SK-N-SH treated with all-trans-retinoic acid at 6 μM for 48 hours (cell line): Measurements from ENCODE around the gene CELF5.

Source experiments
- ATAC-seq: fragments of 200-7000 bp; cut with Tn5 transposase; 3 replicates; pipeline ENCODE4 v1.9.1; 2020; ENCODE audit warnings: mild to moderate bottlenecking, moderate library complexity
- BACH2 ChIP-seq: fragments of 250-450 bp; sonication (Bioruptor Pico); IDR thresholded peaks from 2 replicates; pipeline ENCODE4 v1.9.0; 2021; ENCODE audit warnings: mild to moderate bottlenecking, borderline replicate concordance
- CSDC2 ChIP-seq: fragments of 250-450 bp; sonication (Bioruptor Pico); IDR thresholded peaks from 2 replicates; pipeline ENCODE4 v1.5.0; 2020; ENCODE audit warnings: mild to moderate bottlenecking, moderate library complexity
- GLIS3 ChIP-seq: fragments of 250-450 bp; sonication (Bioruptor Pico); IDR thresholded peaks from 2 replicates; pipeline ENCODE4 v1.5.0; 2020; ENCODE audit warnings: mild to moderate bottlenecking, moderate library complexity
- ISL1 ChIP-seq: fragments of 250-450 bp; sonication (Bioruptor Pico); IDR thresholded peaks from 2 replicates; pipeline ENCODE4 v2.1.2; 2022; ENCODE audit warnings: mild to moderate bottlenecking, moderate library complexity
- OSR1 ChIP-seq: fragments of 250-450 bp; sonication (Bioruptor Pico); IDR thresholded peaks from 2 replicates; pipeline ENCODE4 v1.8.0; 2022; ENCODE audit warnings: moderate library complexity, mild to moderate bottlenecking, inconsistent platforms
- PPARA ChIP-seq: fragments of 250-450 bp; sonication (Bioruptor Pico); IDR thresholded peaks from 2 replicates; pipeline ENCODE4 v1.5.0; 2020; ENCODE audit warnings: mild to moderate bottlenecking, borderline replicate concordance
- RARB ChIP-seq: fragments of 250-450 bp; sonication (Bioruptor Pico); IDR thresholded peaks from 2 replicates; pipeline ENCODE4 v1.8.0; 2021; ENCODE audit warnings: mild to moderate bottlenecking, moderate library complexity
- TOX ChIP-seq: fragments of 250-450 bp; sonication (Bioruptor Pico); IDR thresholded peaks from 2 replicates; pipeline ENCODE4 v1.8.0; 2021; ENCODE audit warnings: mild to moderate bottlenecking, moderate library complexity, borderline replicate concordance
- ZC3H10 ChIP-seq: fragments of 250-450 bp; sonication (Bioruptor Pico); IDR thresholded peaks from 2 replicates; pipeline ENCODE4 v1.5.1; 2021; ENCODE audit warnings: mild to moderate bottlenecking, moderate library complexity
- ZFP3 ChIP-seq: fragments of 250-450 bp; sonication (Bioruptor Pico); IDR thresholded peaks from 2 replicates; pipeline ENCODE4 v1.5.0; 2020; ENCODE audit warnings: mild to moderate bottlenecking, moderate library complexity
- ZFP30 ChIP-seq: fragments of 450-650 bp; formaldehyde crosslinking; IDR thresholded peaks from 2 replicates; pipeline ENCODE4 v1.5.0; 2022; ENCODE audit warnings: mild to moderate bottlenecking, moderate library complexity
- ZNF565 ChIP-seq: fragments of 450-650 bp; formaldehyde crosslinking; conservative IDR thresholded peaks from 2 replicates; pipeline ENCODE4 v1.5.0; 2020; ENCODE audit warnings: low read depth, mild to moderate bottlenecking, moderate library complexity
- TF ChIP-seq, protein P1 (sequence below): fragments of 250-450 bp; sonication (Bioruptor Pico); IDR thresholded peaks from 2 replicates; pipeline ENCODE4 v1.5.1; 2020; ENCODE audit warnings: low read depth, mild to moderate bottlenecking, moderate library complexity
- TF ChIP-seq, protein P2 (sequence below): fragments of 250-450 bp; sonication (Bioruptor Pico); IDR thresholded peaks from 2 replicates; pipeline ENCODE4 v1.8.0; 2020; ENCODE audit warnings: mild to moderate bottlenecking, moderate library complexity, borderline replicate concordance
- TF ChIP-seq, protein P3 (sequence below): fragments of 250-450 bp; sonication (Bioruptor Pico); IDR thresholded peaks from 2 replicates; pipeline ENCODE4 v1.8.0; 2021; ENCODE audit warnings: low read depth, mild to moderate bottlenecking, moderate library complexity, borderline replicate concordance
- TF ChIP-seq, protein P4 (sequence below): fragments of 250-450 bp; sonication (Bioruptor Pico); IDR thresholded peaks from 2 replicates; pipeline ENCODE4 v1.5.0; 2020; ENCODE audit warnings: mild to moderate bottlenecking, moderate library complexity
- TF ChIP-seq, protein P5 (sequence below): fragments of 250-450 bp; sonication (Bioruptor Pico); IDR thresholded peaks from 2 replicates; pipeline ENCODE4 v1.5.1; 2021; ENCODE audit warnings: mild to moderate bottlenecking, moderate library complexity

CELF5 gene

DNA sequence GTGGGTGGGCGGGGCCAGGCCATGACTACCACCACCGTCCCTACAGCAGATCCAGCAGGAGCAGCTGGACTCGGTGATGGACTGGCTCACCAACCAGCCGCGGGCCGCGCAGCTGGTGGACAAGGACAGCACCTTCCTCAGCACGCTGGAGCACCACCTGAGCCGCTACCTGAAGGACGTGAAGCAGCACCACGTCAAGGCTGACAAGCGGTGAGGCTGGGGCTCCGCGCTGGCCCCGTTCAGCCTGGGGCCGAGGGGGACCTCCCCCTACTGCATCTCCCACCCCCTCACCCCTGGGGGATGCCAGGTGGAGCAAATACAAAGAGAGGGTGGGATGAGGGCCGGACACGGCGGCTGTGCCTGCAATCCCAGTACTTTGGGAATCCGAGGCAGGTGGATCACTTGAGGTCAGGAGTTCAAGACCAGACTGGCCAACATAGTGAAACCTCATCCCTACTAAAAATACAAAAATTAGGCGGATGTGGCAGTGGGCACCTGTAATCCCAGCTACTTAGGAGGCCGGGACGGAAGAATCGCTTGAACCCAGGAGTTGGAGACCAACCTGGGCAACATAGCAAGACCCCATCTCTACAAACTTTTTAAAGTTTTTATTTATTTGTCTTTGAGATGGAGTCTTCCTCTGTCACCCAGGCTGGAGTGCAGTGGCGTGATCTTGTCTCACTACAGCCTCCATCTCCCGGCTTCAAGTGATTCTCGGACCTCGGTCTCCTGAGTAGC lies 18.1 kb upstream of the CELF5 start:
- TF ChIP-seq CSDC2 (CRISPR knock-in tag) (no peak), PPARA (CRISPR knock-in tag) (no peak), GLIS3 (CRISPR knock-in tag) (no peak), BACH2 (CRISPR knock-in tag) (no peak), ZFP3 (CRISPR knock-in tag) (no peak), ZC3H10 (no peak), RARB (CRISPR knock-in tag) (no peak), ZNF565 (CRISPR knock-in tag) (no peak), TOX (CRISPR knock-in tag) (no peak), ZFP30 (no peak), OSR1 (CRISPR knock-in tag) (no peak)
- TF ChIP-seq, protein P1, sequence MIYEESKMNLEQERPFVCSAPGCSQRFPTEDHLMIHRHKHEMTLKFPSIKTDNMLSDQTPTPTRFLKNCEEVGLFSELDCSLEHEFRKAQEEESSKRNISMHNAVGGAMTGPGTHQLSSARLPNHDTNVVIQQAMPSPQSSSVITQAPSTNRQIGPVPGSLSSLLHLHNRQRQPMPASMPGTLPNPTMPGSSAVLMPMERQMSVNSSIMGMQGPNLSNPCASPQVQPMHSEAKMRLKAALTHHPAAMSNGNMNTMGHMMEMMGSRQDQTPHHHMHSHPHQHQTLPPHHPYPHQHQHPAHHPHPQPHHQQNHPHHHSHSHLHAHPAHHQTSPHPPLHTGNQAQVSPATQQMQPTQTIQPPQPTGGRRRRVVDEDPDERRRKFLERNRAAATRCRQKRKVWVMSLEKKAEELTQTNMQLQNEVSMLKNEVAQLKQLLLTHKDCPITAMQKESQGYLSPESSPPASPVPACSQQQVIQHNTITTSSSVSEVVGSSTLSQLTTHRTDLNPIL (CRISPR knock-in tag): no peak
- TF ChIP-seq, protein P2, sequence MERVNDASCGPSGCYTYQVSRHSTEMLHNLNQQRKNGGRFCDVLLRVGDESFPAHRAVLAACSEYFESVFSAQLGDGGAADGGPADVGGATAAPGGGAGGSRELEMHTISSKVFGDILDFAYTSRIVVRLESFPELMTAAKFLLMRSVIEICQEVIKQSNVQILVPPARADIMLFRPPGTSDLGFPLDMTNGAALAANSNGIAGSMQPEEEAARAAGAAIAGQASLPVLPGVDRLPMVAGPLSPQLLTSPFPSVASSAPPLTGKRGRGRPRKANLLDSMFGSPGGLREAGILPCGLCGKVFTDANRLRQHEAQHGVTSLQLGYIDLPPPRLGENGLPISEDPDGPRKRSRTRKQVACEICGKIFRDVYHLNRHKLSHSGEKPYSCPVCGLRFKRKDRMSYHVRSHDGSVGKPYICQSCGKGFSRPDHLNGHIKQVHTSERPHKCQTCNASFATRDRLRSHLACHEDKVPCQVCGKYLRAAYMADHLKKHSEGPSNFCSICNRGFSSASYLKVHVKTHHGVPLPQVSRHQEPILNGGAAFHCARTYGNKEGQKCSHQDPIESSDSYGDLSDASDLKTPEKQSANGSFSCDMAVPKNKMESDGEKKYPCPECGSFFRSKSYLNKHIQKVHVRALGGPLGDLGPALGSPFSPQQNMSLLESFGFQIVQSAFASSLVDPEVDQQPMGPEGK (CRISPR knock-in tag): no peak
- TF ChIP-seq, protein P3, sequence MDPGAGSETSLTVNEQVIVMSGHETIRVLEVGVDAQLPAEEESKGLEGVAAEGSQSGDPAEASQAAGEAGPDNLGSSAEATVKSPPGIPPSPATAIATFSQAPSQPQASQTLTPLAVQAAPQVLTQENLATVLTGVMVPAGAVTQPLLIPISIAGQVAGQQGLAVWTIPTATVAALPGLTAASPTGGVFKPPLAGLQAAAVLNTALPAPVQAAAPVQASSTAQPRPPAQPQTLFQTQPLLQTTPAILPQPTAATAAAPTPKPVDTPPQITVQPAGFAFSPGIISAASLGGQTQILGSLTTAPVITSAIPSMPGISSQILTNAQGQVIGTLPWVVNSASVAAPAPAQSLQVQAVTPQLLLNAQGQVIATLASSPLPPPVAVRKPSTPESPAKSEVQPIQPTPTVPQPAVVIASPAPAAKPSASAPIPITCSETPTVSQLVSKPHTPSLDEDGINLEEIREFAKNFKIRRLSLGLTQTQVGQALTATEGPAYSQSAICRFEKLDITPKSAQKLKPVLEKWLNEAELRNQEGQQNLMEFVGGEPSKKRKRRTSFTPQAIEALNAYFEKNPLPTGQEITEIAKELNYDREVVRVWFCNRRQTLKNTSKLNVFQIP: no peak
- TF ChIP-seq, protein P4, sequence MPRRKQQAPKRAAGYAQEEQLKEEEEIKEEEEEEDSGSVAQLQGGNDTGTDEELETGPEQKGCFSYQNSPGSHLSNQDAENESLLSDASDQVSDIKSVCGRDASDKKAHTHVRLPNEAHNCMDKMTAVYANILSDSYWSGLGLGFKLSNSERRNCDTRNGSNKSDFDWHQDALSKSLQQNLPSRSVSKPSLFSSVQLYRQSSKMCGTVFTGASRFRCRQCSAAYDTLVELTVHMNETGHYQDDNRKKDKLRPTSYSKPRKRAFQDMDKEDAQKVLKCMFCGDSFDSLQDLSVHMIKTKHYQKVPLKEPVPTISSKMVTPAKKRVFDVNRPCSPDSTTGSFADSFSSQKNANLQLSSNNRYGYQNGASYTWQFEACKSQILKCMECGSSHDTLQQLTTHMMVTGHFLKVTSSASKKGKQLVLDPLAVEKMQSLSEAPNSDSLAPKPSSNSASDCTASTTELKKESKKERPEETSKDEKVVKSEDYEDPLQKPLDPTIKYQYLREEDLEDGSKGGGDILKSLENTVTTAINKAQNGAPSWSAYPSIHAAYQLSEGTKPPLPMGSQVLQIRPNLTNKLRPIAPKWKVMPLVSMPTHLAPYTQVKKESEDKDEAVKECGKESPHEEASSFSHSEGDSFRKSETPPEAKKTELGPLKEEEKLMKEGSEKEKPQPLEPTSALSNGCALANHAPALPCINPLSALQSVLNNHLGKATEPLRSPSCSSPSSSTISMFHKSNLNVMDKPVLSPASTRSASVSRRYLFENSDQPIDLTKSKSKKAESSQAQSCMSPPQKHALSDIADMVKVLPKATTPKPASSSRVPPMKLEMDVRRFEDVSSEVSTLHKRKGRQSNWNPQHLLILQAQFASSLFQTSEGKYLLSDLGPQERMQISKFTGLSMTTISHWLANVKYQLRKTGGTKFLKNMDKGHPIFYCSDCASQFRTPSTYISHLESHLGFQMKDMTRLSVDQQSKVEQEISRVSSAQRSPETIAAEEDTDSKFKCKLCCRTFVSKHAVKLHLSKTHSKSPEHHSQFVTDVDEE (CRISPR knock-in tag): no peak
- TF ChIP-seq, protein P5, sequence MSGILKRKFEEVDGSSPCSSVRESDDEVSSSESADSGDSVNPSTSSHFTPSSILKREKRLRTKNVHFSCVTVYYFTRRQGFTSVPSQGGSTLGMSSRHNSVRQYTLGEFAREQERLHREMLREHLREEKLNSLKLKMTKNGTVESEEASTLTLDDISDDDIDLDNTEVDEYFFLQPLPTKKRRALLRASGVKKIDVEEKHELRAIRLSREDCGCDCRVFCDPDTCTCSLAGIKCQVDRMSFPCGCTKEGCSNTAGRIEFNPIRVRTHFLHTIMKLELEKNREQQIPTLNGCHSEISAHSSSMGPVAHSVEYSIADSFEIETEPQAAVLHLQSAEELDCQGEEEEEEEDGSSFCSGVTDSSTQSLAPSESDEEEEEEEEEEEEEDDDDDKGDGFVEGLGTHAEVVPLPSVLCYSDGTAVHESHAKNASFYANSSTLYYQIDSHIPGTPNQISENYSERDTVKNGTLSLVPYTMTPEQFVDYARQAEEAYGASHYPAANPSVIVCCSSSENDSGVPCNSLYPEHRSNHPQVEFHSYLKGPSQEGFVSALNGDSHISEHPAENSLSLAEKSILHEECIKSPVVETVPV (CRISPR knock-in tag): no peak
- ATAC-seq: no peak

DNA sequence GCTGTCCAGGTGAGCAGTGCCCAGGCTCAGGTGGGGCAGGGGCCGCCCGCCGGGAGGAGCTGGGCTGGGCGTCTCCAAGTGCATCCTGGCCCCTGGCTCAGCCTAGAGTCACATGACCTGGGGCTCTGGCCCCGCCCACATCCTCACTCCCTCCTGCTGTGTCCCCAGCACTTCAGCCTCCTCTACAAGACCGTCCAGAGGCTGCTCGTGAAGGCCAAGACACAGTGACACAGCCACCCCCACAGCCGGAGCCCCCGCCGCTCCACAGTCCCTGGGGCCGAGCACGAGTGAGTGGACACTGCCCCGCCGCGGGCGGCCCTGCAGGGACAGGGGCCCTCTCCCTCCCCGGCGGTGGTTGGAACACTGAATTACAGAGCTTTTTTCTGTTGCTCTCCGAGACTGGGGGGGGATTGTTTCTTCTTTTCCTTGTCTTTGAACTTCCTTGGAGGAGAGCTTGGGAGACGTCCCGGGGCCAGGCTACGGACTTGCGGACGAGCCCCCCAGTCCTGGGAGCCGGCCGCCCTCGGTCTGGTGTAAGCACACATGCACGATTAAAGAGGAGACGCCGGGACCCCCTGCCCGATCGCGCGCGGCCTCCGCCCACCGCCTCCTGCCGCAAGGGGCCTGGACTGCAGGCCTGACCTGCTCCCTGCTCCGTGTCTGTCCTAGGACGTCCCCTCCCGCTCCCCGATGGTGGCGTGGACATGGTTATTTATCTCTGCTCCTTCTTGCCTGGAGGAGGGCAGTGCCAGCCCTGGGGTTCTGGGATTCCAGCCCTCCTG lies 16.8 kb upstream of the CELF5 start:
- TF ChIP-seq ISL1: no peak
- TF ChIP-seq, protein P1 (CRISPR knock-in tag): no peak

More for the DNA sequence above, 16.8 kb upstream of the CELF5 start:
- ATAC-seq: no peak
